T-cell (primary cell): ENCODE measurements around the gene ZNF423. TPM values are rescaled to one million over a fixed set of nuclear protein-coding genes. Genes with fewer than 3 reads are reported as not detected.
A peak's percentile ranks its signal among the peaks of the same experiment; 100 is the strongest.

Source experiments
- ATAC-seq, 4 experiments: fragments of 200-7000 bp in 3 of 4; fragments of 150-1000 bp in 1 of 4; cut with Tn5 transposase; replicated peaks in 1 of 4; 1 replicate in 3 of 4; 2 replicates in 1 of 4; pipeline ENCODE4 v1.10.0; 2021; ENCODE audit warnings: moderate library complexity in 3 of 4, mild to moderate bottlenecking in 2 of 4, moderate number of reproducible peaks in 1 of 4
- CTCF ChIA-PET, 2 donors: fragments of 300-600 bp; sonication (Branson Sonifier 250); formaldehyde crosslinking; loops; one replicate each; lab custom pipeline; 2022; ENCODE audit warnings: antibody characterized with exemption in 2 of 2; lab: Charles Lee
- POLR2A ChIA-PET, 2 donors: fragments of 300-600 bp; sonication (Branson Sonifier 250); formaldehyde crosslinking; loops; one replicate each; lab custom pipeline; 2022; ENCODE audit warnings: antibody characterized with exemption in 2 of 2; lab: Charles Lee
- DNase-seq, 35 experiments: peaks; one replicate each; pipeline versions ENCODE4 v3.0.0 to v3.0.0-alpha.2; 2013 to 2023
- H3K27ac ChIP-seq: one replicate; pipeline ENCODE4 v1.5.1; 2013; ENCODE audit warnings: low read length
- H3K27me3 ChIP-seq, 2 experiments: replicated peaks in 1 of 2; 1 replicate in 1 of 2; 2 replicates in 1 of 2; pipeline versions ENCODE4 v1.6.1 to v1.7.0; 2013; ENCODE audit warnings: low read length in 1 of 2, mixed read lengths in 1 of 2; ENCODE audit not compliant: control insufficient read depth in 2 of 2, insufficient read depth in 2 of 2; ENCODE audit errors: extremely low read depth in 1 of 2
- H3K36me3 ChIP-seq, 2 donors: 1 replicate in 1 of 2; 2 replicates in 1 of 2; pipeline versions ENCODE4 v1.6.1 to v1.7.0; 2013; ENCODE audit warnings: low read length in 1 of 2; ENCODE audit not compliant: control insufficient read depth in 2 of 2, insufficient read depth in 1 of 2; ENCODE audit errors: extremely low read depth in 1 of 2
- H3K4me1 ChIP-seq, 2 experiments: 1 replicate in 1 of 2; 2 replicates in 1 of 2; pipeline versions ENCODE4 v1.6.1 to v1.7.0; 2013; ENCODE audit warnings: low read length in 2 of 2, mixed read lengths in 1 of 2; ENCODE audit not compliant: insufficient read depth in 2 of 2, control insufficient read depth in 1 of 2; ENCODE audit errors: extremely low read depth in 1 of 2
- H3K4me3 ChIP-seq, 2 donors: 1 replicate in 1 of 2; 2 replicates in 1 of 2; pipeline versions ENCODE4 v1.5.1 to v1.7.0; 2013; ENCODE audit warnings: mild to moderate bottlenecking in 2 of 2, low read length in 1 of 2, moderate library complexity in 1 of 2; ENCODE audit not compliant: control insufficient read depth in 1 of 2; ENCODE audit errors: extremely low read depth in 1 of 2
- H3K9me3 ChIP-seq: 2 replicates; pipeline ENCODE4 v1.7.0; 2013
- H3K27ac Mint-ChIP-seq, 2 donors: one replicate each; pipeline ENCODE4 v1.8.0; 2020 to 2021; ENCODE audit warnings: mild to moderate bottlenecking in 2 of 2, mixed read lengths in 2 of 2
- H3K27me3 Mint-ChIP-seq, 2 donors: one replicate each; pipeline ENCODE4 v1.8.0; 2021 to 2022; ENCODE audit warnings: mixed read lengths in 2 of 2
- H3K36me3 Mint-ChIP-seq: one replicate; pipeline ENCODE4 v1.8.0; 2021; ENCODE audit warnings: mixed read lengths
- H3K4me1 Mint-ChIP-seq, 3 donors: one replicate each; pipeline ENCODE4 v1.8.0; 2020 to 2022; ENCODE audit warnings: mixed read lengths in 3 of 3, mild to moderate bottlenecking in 1 of 3
- H3K4me3 Mint-ChIP-seq, 3 donors: one replicate each; pipeline ENCODE4 v1.8.0; 2020 to 2022; ENCODE audit warnings: mild to moderate bottlenecking in 3 of 3, mixed read lengths in 3 of 3, moderate library complexity in 3 of 3
- H3K9me3 Mint-ChIP-seq, 3 donors: one replicate each; pipeline ENCODE4 v1.8.0; 2020 to 2022; ENCODE audit warnings: mixed read lengths in 3 of 3
- whole genome bisulfite sequencing: methylation state at CpG from one replicate; pipeline ENCODE4 v1.1.5; 2013; ENCODE audit warnings: missing lambda C conversion rate; ENCODE audit not compliant: insufficient coverage; 5-methylcytosine and 5-hydroxymethylcytosine counted together
- total RNA-seq, 35 experiments: library from RNA in 6 of 35; stranded (reverse) in 6 of 35; fragments of 120-200 nt in 1 of 35; gene quantifications; one replicate each; pipeline versions ENCODE4 v1.2.1 to v1.2.4 and lab custom pipeline; 2013 to 2026

Gene ZNF423
- total RNA-seq, 5 donors from 2014 or later (not counting 1 experiment from before 2014, with no cell fraction given): 0.07 to 0.12 TPM; not detected in 3

GRCh38 chr16:49756775-49757558 is 98.9 kb downstream of the ZNF423 start:
- Mint-ChIP-seq H3K4me3 (no peak overlapping the region), H3K27me3 (peaks cover 30 to 44% of the 10 kb centered on the region in 2 donors), H3K27ac (no peak overlapping the region), H3K36me3 (no peaks in the 10 kb centered on the region), H3K4me1 (peaks cover 11 to 13% (median 11%) of the 10 kb centered on the region in 3 donors), H3K9me3 (no peaks in the 10 kb centered on the region)
- POLR2A ChIA-PET: no interaction called here
- WGBS: 79% methylated on average over 5 of the region's 10 CpGs
- CTCF ChIA-PET: no interaction called here
- no peak for DNase-seq
- Histone ChIP-seq H3K27me3 (peaks cover 0 to 36% of the 10 kb centered on the region in 2 experiments), H3K4me3 (no peak overlapping the region), H3K9me3 (no peaks in the 10 kb centered on the region), H3K27ac (no peak overlapping the region), H3K36me3 (no peaks in the 10 kb centered on the region), H3K4me1 (peaks cover 4 to 5% of the 10 kb centered on the region in 2 experiments)
- ATAC-seq: no peak

GRCh38 chr16:49755716-49756505 is 100.0 kb downstream of the ZNF423 start:
- Histone ChIP-seq H3K36me3 (no peaks in the 10 kb centered on the region), H3K9me3 (no peaks in the 10 kb centered on the region), H3K4me3 (no peak overlapping the region), H3K27me3 (peaks cover 0 to 40% of the 10 kb centered on the region in 2 experiments), H3K4me1 (peaks cover 4 to 5% of the 10 kb centered on the region in 2 experiments), H3K27ac (no peak overlapping the region)
- Mint-ChIP-seq H3K4me3 (peak overlapping the region in 1 of 3 donors; percentile 68), H3K9me3 (no peaks in the 10 kb centered on the region), H3K27ac (no peak overlapping the region), H3K4me1 (peaks cover 11 to 13% (median 11%) of the 10 kb centered on the region in 3 donors), H3K36me3 (no peaks in the 10 kb centered on the region), H3K27me3 (peaks cover 34 to 51% of the 10 kb centered on the region in 2 donors)
- ATAC-seq (no peak), DNase-seq (no peak)
- CTCF ChIA-PET: interaction anchor here in 1 of 2 donors (0.6 kb wide), 1 partner anchor 209 kb away, joined by 4 read pairs; no protein-coding TSS in a partner anchor
- 73% methylated on average over 12 of the region's 13 CpGs for WGBS
- POLR2A ChIA-PET: no interaction called here

- CTCF ChIA-PET: no interaction called here
- peaks cover 4 to 5% of the 10 kb centered on the region in 2 experiments for H3K4me1 ChIP-seq
- H3K27ac ChIP-seq: no peak overlapping the region
- H3K9me3 ChIP-seq: no peaks in the 10 kb centered on the region
- WGBS: 6% methylated on average over 5 of the region's 10 CpGs
- DNase-seq (no peak), ATAC-seq (no peak)
- peaks cover 11 to 13% (median 11%) of the 10 kb centered on the region in 3 donors for H3K4me1 Mint-ChIP-seq
- no peaks in the 10 kb centered on the region for H3K36me3 ChIP-seq
- POLR2A ChIA-PET: no interaction called here
- no peaks in the 10 kb centered on the region for H3K9me3 Mint-ChIP-seq
- no peak overlapping the region for H3K27ac Mint-ChIP-seq
- peak overlapping the region in 1 of 3 donors; percentile 68 for H3K4me3 Mint-ChIP-seq
- peak overlapping the region in 1 of 2 donors; percentile 54 for H3K4me3 ChIP-seq
- no peaks in the 10 kb centered on the region for H3K36me3 Mint-ChIP-seq
- H3K27me3 Mint-ChIP-seq: peaks cover 34 to 53% of the 10 kb centered on the region in 2 donors
- peaks cover 0 to 40% of the 10 kb centered on the region in 2 experiments for H3K27me3 ChIP-seq
These were observed 100.6 kb downstream of the ZNF423 start for GRCh38 chr16:49755313-49755620.

DNA sequence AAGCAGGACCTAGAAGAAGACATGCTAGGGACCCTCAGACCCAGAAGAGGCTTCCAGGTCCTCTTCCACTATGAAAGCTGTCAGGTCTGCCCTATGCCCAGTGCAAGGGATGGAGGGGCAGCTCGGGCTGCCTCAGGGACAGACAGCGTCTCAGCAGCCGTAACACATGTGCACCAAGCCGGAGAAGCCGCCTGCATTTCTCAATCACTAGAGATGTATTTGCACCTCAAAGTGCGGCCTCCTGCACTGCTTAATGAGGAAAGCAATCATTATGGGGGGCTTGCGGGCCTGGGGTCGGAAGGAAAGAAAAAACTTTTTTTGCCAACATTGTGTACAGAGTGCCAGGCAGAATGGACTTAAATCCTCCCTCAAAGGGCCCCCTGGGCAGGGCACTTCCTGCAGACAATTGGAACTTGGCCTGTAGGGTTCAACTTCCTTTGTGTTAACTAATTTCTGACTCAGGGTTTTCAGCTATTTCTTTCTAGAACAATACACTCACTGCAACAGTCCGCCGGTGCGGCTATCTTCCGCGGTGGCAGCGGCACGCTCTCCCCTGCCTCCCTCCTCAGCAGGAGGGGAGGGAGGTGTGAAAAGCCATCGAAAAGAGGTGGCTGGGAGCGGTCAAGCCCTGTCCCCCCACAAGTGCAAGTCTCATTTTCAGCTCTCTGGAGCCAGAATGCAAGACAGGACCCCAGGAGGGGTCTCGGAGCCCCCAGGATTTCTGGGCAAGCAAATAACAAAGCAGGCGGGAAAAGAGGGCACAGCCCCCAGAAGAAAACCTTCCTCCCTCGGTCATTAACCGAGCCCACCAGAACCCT is 101.2 kb downstream of the ZNF423 start:
- H3K4me3 ChIP-seq: peak overlapping the region in 1 of 2 donors; percentile 54
- Mint-ChIP-seq H3K27ac (no peak overlapping the region), H3K9me3 (no peaks in the 10 kb centered on the region), H3K27me3 (peaks cover 34 to 55% of the 10 kb centered on the region in 2 donors), H3K36me3 (no peaks in the 10 kb centered on the region), H3K4me1 (peaks cover 11 to 13% (median 11%) of the 10 kb centered on the region in 3 donors), H3K4me3 (peak overlapping the region in 2 of 3 donors; percentile 32 to 68)
- H3K36me3 ChIP-seq: no peaks in the 10 kb centered on the region
- DNase-seq (no peak), ATAC-seq (no peak)
- peaks cover 4 to 5% of the 10 kb centered on the region in 2 experiments for H3K4me1 ChIP-seq
- H3K27ac ChIP-seq: no peak overlapping the region
- peaks cover 0 to 45% of the 10 kb centered on the region in 2 experiments for H3K27me3 ChIP-seq
- ChIA-PET POLR2A (no interaction called here), CTCF (no interaction called here)
- H3K9me3 ChIP-seq: no peaks in the 10 kb centered on the region
- 62% methylated on average over 8 of the region's 21 CpGs for WGBS

DNA sequence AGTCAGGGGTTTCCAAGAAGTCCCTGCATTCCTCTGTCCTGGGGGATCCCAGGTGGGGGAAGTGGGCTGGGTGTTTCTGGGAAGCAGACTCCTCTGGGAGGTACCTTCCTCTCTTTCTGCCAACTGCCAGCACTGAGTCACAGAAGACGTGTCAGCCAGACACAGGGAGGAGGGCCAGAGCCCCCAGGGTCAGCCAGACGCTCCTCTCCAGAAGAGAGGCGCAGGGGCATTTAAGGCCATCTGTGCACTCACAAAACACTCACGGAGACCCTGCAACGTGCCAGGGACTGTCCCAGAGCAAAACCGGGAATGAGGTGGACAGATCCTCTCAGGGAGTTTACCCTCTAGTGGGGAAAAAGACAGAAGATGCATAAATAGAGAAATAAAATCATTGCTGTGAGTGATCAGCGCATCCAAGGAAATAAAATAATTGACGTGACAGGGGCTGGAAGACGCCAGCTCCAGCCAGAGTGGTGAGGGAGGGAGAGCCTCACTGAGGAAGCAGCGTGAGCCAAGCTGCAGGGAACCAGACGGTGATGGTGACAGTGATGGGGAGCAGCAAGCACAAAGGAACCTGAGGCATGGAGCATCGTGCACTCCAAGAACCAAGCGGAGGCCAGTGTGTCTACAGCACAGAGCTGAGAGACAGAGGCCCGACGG is 105.4 kb downstream of the ZNF423 start:
- Mint-ChIP-seq H3K36me3 (no peaks in the 10 kb centered on the region), H3K27me3 (peaks cover 26 to 47% of the 10 kb centered on the region in 2 donors), H3K9me3 (no peaks in the 10 kb centered on the region), H3K4me3 (no peak overlapping the region), H3K27ac (no peak overlapping the region), H3K4me1 (peaks cover 11% of the 10 kb centered on the region in 3 donors)
- Histone ChIP-seq H3K36me3 (no peaks in the 10 kb centered on the region), H3K4me1 (peaks cover 4% of the 10 kb centered on the region in 2 experiments), H3K9me3 (no peaks in the 10 kb centered on the region), H3K27me3 (peaks cover 0 to 32% of the 10 kb centered on the region in 2 experiments), H3K27ac (no peak overlapping the region), H3K4me3 (no peak overlapping the region)
- POLR2A ChIA-PET: no interaction called here
- no peak for ATAC-seq
- DNase-seq: no peak
- 85% methylated on average over 15 of the region's 15 CpGs for WGBS
- CTCF ChIA-PET: no interaction called here
